Activated gamma-delta T cell (primary cell): ENCODE results near the gene C2CD5.
"Not testable (repeated sequence)": the region's sequence is repeated elsewhere in the genome, so short reads cannot be mapped to it uniquely, and the experiment has no call there.

ENCODE experiments used
- DNase-seq: peaks from one replicate; lab custom pipeline; 2025; lab: John Stamatoyannopoulos, UW
- total RNA-seq, 2 donors: gene quantifications; one replicate each; lab custom pipeline; 2026; lab: John Stamatoyannopoulos, UW

The C2CD5 gene
- total RNA-seq = 70.9 to 81.0 reads per million in 2 donors

GRCh38 chr12:22544038-22544979 lies at the start of gene C2CD5:
Gene C2CD5, minus strand, starts transcription at chr12:22544542. Its CDS starts 392 bp downstream, at chr12:22544150.
- peak; percentile 67 for DNase-seq

GRCh38 chr12:22593864-22594263 lies 49.5 kb upstream of the C2CD5 start:
- no peak for DNase-seq

GRCh38 chr12:22588817-22589216 lies 44.5 kb upstream of the C2CD5 start:
- no peak for DNase-seq

GRCh38 chr12:22578328-22578727 lies 34.0 kb upstream of the C2CD5 start:
- no peak for DNase-seq

GRCh38 chr12:22577667-22578066 lies 33.3 kb upstream of the C2CD5 start:
- DNase-seq = no peak

- DNase-seq = no peak
These were observed 32.1 kb upstream of the C2CD5 start for GRCh38 chr12:22576473-22576872.

- no peak for DNase-seq
These were observed 31.7 kb upstream of the C2CD5 start for GRCh38 chr12:22576065-22576464.

GRCh38 chr12:22574921-22575320 lies 30.6 kb upstream of the C2CD5 start:
- DNase-seq = no peak

GRCh38 chr12:22573181-22573580 lies 28.8 kb upstream of the C2CD5 start:
- DNase-seq = no peak

- DNase-seq = no peak
These were observed 24.9 kb upstream of the C2CD5 start for GRCh38 chr12:22569253-22569652.

- DNase-seq = no peak
These were observed 18.0 kb upstream of the C2CD5 start for GRCh38 chr12:22562036-22563028.

- not testable (repeated sequence) for DNase-seq
These were observed 10.4 kb upstream of the C2CD5 start for GRCh38 chr12:22554750-22555149.

GRCh38 chr12:22551624-22552023 lies 7.3 kb upstream of the C2CD5 start:
- DNase-seq = no peak

- DNase-seq = no peak
These were observed 913 bp upstream of the C2CD5 start for GRCh38 chr12:22545255-22545654.

GRCh38 chr12:22543246-22544037 lies 900 bp downstream of the C2CD5 start:
- peak; percentile 26 for DNase-seq

GRCh38 chr12:22541496-22542155 lies 2.7 kb downstream of the C2CD5 start:
- DNase-seq = no peak

GRCh38 chr12:22539055-22539454 lies 5.3 kb downstream of the C2CD5 start:
- no peak for DNase-seq

- DNase-seq = no peak
These were observed 6.0 kb downstream of the C2CD5 start for GRCh38 chr12:22538311-22538710.

GRCh38 chr12:22536971-22537544 lies 7.3 kb downstream of the C2CD5 start:
- DNase-seq = no peak

- no peak for DNase-seq
These were observed 7.9 kb downstream of the C2CD5 start for GRCh38 chr12:22536346-22536945.
